Fibroblast of peridontal ligament (primary cell): Measurements from ENCODE around the gene IFNG-AS1.

Experiments
- DNase-seq: peaks from one replicate; pipeline ENCODE4 v3.0.0-alpha.2; 2010; ENCODE audit errors: extremely low read depth

The IFNG-AS1 gene

GRCh38 chr12:67994046-67994445, 4.8 kb downstream of the IFNG-AS1 start:
- DNase-seq: no peak

DNA sequence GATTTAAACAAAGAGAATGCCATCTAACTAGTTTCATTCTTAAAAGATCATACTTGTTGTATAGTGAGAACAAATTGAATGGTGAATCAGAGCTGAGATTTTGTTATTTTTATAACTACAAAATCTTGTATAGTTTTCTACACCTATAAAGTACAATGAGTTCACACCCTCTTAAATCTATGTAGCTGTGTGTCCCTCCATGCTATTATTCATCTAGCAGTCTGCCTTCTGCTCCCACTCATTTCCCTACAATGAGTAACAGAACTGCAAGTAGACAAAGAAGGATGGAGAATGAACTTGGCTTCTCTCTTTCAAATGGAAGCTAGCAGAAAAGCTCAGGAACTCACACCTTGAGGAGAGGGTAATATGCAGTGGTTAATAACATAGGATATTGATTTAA, 7.1 kb downstream of the IFNG-AS1 start:
- DNase-seq: no peak

DNA sequence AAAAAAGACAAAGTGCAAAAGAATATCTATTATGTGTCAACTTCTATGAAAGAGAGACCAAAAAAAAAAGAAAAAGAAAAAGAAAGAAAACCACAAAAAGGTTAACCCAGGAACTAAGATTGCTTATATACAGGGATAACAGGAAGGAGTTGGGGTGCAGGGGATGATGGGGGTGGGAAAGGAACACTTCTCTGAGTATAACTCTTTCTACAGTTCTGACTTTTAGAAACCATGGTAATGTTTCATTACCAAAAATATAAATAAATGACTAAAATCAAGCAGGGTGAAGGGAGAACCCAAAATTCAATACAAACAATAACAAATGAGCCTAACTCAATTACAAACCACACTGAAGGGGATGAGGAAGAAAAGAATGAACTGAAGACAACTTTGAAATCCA, 9.1 kb downstream of the IFNG-AS1 start:
- DNase-seq: no peak

- no peak for DNase-seq
Measured at GRCh38 chr12:67999244-67999643, 10.0 kb downstream of the IFNG-AS1 start.

- DNase-seq: peak; percentile 26
Measured at GRCh38 chr12:68001486-68002466, 12.5 kb downstream of the IFNG-AS1 start.

GRCh38 chr12:68003777-68004176, 14.5 kb downstream of the IFNG-AS1 start:
- no peak for DNase-seq

DNA sequence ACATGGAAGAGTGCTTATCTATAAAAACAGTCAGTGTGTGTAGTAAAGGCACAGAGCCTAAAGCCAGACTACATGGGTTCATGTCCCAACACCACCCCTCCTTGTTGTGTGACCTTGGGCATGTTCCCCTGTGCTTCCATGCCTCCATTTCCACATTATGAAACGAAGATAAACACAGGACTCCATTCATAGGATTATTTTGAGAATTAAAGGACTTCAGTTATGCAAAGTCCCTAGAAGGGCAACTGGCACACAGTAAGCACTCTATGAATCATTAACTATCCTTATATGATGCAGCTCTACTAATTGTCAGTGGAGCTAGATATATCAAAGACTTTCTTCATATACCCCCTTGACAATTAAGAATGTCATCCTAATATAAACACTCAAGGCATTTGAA, 17.8 kb downstream of the IFNG-AS1 start:
- no peak for DNase-seq

DNA sequence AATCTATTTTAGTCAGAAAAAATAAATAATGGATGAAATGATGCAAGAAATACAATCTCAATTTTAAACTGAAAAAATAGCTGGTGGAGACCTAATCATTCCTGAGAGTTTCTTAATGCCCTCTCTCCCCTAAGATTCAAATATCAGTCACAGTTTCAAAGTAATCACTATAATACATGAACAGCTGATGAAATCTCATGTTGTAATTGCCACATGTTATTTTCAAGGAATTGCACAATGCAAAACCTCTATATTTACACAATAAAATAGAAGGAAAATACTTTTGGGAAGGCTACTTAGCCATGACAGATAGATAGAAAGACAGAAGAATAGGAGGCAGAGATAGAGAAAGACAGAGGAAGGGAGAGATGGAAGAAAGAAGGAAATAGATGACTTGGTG, 18.2 kb downstream of the IFNG-AS1 start:
- DNase-seq: peak; percentile 52

DNA sequence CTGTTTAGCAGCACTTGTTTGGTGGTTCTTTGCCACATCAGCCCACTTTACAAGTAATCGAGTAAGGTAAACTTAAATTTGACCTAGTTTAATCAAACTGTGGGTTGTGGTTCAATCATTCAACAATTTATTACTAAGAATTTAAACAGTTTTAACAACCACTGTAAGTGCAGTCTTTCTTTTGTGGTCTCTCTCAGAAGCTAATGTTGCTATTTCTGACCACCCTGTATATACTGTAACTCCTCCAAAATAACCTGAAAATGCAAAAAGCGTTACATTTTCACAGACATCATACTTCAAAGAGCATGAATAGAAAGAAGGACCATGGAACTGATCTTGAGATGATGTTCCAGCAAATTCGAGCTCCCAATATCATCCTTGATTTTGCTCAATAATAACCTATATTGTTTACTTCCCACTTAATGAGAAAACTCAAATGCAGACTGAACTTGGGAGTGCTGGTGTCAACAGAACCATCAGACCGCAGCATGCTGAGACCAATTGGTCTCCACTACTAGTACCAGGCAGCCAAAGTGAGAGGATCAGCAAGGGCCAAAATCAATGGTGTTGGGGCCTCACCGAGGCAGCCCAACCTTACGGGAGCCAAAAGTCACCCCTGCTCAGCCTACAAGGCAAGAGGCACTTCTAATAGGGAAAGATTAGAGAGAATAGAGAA, 22.1 kb downstream of the IFNG-AS1 start:
- no peak for DNase-seq

DNA sequence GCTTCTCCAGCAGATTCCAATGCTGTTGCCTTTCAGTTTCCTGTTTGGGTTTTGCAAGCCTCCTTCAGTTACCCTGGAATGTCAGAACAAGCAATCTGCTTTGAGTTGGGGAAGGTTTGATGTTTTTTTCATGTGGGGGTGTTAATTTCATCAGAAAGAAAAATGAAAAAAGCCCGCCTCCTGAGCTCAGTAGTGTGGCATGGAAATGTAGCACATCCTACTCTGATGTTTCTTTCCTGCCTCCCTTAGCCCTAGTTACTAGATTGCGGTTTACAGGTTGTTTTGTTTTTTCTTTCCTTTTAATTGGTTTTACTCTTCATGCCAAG, 22.6 kb downstream of the IFNG-AS1 start:
- DNase-seq: peak; percentile 5

GRCh38 chr12:68012712-68013111, 23.5 kb downstream of the IFNG-AS1 start:
- DNase-seq: no peak

GRCh38 chr12:68013181-68013580, 23.9 kb downstream of the IFNG-AS1 start:
- no peak for DNase-seq

- no peak for DNase-seq
Measured at GRCh38 chr12:68016136-68016535, 26.9 kb downstream of the IFNG-AS1 start.

DNA sequence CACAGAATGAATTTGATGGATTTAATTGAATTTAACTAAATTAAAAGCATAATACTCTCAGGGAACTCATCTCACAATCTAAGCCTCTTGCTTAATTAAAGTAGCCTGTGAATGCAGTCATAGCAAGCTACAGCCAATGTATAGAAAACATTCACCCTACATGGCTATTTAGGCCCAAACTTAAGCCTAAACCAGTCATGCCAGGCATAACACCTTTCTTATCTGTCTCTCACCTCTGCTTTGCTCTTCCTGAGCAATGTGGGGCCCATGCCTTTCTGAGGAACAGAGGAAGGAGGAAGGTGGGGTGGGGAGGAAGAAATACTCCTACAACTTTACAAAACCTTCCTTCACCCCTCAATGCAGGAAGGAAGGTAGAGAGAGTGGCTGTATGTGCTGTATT, 29.1 kb downstream of the IFNG-AS1 start:
- no peak for DNase-seq

- DNase-seq: no peak
Measured at GRCh38 chr12:68020049-68020448, 30.8 kb downstream of the IFNG-AS1 start.

- no peak for DNase-seq
Measured at GRCh38 chr12:68020699-68021098, 31.5 kb downstream of the IFNG-AS1 start.

- no peak for DNase-seq
Measured at GRCh38 chr12:68028647-68029046, 39.4 kb downstream of the IFNG-AS1 start.

- DNase-seq: no peak
Measured at GRCh38 chr12:68030248-68030647, 41.0 kb downstream of the IFNG-AS1 start.

DNA sequence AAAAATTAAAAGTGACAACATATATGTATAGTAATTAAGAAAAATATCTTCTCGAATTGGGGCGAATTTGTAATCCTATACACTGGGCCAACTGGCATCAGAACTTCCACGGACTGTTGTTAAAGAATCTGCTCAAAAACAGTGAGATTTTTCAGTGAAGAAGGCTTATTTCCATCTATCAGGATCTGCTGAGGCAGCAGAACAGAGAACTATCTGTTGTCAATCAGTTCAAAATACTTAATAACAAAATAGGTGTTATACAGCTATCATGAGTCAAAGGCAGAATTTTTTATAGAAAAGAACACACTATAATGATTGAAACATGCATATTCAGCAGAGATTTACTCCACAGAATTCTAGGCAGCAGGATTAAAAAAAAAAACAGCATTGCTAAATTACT, 41.9 kb downstream of the IFNG-AS1 start:
- DNase-seq: no peak

DNA sequence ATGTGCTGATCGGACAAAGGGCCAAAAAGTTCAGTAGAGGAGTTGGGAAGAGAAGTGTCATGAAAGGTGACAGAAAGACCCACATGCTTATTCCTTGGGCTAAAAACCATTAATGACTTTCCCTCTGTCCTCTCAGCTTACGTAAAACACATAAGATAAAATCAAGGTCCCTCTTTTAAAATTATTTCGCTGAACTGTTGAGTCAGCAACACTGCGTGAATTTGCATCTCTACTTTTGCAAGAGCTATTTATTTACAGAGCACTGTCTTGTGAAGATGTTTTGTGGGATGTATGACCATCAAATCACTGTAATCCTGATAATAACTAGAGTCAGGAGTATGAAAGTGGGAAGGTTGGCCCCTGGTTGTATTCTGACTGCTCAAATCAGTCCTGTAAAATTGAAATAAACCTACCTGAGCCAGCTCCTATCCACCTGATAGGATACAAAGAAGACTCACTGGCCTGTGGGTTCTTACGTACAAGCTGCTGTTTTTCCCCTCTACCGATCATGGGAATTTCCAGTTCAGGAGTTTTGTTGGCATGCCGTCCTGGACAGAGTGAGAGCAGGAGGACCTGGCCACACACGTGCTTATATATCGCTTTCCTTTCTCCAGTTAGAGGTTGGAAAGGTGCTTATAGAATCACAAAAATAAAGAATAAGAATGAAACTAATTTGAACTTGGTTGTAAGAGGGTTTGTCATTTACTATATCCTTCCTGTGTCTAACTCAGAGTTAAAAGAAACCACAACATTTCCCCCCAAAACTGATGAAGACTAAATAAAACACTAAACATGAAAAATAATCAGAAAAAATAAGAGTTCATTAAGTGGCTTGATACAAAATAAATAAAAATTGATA, 42.9 kb downstream of the IFNG-AS1 start:
- no peak for DNase-seq

DNA sequence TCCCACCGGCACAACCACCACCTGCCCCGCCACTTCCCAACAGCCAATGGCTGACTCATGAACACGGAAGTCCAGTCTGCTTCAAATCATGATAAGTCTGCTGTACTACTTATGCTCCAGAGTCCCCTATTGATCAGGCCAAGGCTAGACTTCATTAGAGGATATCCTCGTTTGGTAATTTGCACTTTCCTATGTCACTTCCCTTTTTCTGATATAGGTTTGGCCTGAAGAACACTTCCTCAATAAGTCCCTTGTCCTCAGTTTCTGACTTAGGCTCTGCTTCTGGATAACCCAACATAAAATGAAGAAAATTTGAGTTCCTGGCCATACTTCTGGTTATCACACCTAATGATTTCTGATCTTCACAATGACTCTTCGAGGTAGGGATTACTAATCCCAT, 45.3 kb downstream of the IFNG-AS1 start:
- DNase-seq: no peak

GRCh38 chr12:68036642-68037041, 47.4 kb downstream of the IFNG-AS1 start:
- no peak for DNase-seq
